ENCODE measurements around the gene SLIT3.

DNA sequence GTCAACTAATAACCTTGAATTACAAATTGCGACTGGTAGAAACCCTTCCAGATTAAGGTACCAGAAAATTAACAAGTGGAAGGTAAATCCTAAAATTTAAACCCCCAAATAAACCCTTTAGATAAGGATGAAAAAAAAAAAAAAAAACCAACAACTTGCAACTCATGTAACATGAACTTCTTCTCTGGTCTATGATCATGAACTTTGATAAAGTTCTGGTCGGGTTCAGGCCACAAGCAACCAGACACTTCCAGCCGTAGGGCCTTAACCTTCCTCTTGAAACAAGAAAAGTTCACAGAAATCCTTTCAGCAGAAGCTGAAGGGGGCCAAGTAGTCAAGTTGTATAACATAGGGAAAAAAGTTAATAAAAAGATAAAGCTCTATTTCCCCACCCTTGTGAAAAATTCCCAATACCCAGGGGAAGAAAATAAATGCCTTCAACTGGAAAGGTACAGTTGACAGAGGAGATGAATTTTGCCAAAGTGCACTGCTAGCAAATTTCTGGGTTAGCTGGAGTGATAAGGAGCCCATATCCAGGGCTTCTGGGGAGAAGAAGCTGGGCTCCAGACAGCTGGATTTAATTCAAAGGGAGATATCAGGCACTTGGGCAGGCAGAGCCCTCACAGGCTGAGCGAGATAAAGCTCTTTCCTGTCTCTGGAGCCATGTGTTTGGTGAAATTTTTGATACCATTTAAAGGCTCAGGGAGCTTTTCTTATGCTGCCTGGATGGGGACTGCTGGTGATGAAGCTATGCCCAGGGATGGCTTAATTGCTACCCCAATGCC, 487.6 kb downstream of the SLIT3 start:
- TF ChIP-seq POLR2AphosphoS5 (IDR thresholded peaks at IDR 0.05; ENCODE audit: borderline replicate concordance, low read depth, low read length) (no peak), EZH2 (IDR thresholded peaks at IDR 0.05) (no peak)

All from SK-N-MC (cell line).